Measurements from ENCODE around the gene PDE3A.
"Not testable (repeated sequence)": the region's sequence is repeated elsewhere in the genome, so short reads cannot be mapped to it uniquely, and the experiment has no call there.

PDE3A gene

DNA sequence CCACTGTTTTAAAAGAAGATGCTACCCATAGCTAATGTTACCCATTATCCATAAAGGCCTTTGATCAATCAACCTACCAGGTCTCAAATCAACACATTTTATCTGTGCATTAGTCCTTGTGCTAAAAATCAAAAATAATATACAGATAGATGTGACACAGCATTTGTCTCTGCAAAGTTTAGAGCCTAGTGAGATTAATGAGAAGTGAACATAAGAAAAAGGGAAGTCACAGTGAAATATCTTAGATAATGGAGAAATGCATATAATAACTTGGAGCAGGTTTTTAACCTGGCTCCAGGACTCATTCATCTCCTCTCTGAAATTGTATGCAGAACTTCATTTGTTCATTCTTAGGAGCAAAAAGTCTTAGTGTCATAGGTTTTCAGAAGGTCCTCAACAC lies 7.2 kb downstream of the PDE3A start:
- DNase-seq = no peak

DNA sequence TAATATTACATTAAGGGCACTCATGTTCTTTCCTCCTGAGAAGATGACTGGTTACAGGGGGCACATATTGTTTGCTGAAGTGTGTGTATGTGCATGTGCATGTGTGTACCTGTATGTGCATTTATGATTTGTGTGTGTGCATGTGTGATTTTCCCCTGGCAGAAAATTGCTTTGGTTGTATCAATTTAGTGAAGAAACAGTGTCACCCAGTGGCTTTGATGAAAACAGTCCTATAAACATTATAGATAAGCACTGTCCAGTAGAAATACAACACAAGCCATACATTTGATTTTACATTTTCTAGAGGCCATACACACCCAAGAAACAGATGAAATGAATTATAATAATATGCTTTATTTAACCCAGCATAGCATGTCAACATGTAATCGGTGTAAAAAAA lies 8.6 kb downstream of the PDE3A start:
- DNase-seq = no peak

DNA sequence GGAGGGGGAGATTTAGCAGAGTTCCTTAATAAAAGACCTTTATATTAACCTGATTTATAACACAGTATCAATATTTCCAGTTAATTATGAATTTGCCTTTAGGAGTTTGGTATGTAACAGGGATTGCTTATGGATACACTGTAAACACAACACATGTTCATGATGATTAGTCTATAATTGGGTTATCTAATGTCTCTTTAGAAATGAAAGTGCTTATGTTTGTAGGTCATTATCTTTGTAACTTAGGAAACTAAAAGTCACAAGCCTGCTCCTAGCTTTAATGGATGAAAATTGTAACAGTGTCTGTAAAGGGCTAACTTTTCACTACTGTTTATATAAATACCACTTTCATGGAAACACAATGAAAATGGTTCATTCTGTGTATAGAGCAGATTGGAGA lies 9.4 kb downstream of the PDE3A start:
- no peak for DNase-seq

DNA sequence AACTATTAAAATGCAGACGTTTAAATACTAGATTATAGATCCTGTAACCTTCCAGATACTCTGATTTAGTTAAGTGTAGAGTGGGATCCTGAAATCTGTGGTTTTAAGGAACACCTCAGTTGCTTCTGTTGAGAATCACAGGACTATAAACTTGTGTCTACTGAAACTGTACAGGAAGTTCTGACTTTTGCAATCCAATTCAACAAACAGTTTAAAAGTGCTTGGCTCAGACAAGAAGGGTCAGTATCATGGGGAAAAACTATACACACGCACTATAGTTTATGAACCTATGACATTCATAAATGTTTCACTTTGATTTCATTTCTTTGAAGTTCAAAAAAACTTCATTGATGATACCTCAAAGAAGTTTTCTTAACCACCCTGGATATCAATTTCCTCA lies 13.8 kb downstream of the PDE3A start:
- no peak for DNase-seq

DNA sequence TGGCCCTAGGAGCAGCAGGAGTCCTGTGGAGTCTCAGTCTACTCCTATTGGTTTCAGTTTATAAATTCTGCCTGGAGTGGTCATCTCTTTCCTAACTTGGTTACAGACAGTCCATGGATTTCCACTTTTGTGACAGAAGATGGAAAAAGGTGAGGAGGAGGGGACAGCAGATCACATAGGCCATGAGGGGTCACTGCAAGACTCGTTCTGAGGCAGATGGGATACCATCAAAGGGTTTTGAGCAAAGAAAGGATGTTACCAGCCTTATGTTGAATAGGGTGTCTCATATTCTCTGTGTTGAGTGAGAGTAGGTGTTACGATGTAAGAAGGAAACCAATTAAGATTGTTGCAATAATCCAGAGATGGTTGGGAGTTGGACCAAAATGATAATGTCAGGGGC lies 15.3 kb downstream of the PDE3A start:
- no peak for DNase-seq

DNA sequence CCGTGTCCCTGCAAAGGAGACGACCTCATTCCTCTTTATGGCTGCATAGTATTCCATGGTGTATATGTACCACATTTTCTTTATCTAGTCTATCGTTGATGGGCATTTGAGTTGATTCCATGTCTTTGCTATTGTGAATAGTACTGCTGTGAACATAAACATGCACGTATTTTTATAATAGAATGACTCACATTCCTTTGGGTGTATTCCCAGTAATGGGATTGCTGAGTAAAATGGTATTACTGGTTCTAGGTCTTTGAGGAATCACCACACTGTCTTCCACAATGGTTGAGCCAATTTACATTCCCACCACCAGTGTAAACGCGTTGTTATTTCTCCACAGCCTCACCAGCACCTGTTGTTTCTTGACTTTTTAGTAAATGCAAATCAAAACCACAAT lies 16.5 kb downstream of the PDE3A start:
- DNase-seq = not testable (repeated sequence)

DNA sequence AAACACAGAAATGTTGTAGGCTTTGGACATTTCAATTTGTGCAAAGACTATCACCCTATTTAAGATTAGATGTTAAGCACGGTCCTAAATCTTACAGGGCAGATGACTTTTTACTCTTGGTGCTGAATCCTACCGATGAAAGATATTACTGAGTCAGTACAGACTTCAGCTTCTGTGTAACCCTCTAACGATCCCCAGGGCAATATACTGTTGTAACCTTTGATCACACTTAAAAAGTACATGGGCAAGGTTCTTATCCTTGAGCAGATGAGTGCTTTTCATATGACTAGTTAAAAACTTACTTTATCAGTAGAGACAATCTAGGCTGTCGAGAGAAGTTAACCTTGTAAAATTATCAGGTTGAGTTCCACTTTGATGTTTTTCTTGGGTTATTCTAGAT lies 22.5 kb downstream of the PDE3A start:
- no peak for DNase-seq

DNA sequence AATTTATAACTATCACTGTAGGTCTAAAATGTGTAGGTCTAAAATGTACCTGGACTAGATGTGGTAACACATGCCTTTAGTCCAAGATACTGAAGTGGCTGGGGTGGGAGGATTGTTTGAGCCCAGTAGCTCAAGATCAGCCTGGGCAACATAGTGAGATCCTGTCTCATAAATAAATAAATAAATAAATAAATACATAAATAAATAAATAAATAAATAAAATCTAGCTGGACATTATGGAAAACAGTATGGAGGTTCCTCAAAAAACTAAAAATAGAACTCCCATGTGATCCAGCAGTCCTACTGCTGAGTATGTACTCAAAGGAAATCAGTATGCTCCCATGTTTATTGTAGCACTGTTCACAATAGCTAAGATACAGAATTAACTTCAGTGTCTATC lies 24.0 kb downstream of the PDE3A start:
- DNase-seq = no peak

DNA sequence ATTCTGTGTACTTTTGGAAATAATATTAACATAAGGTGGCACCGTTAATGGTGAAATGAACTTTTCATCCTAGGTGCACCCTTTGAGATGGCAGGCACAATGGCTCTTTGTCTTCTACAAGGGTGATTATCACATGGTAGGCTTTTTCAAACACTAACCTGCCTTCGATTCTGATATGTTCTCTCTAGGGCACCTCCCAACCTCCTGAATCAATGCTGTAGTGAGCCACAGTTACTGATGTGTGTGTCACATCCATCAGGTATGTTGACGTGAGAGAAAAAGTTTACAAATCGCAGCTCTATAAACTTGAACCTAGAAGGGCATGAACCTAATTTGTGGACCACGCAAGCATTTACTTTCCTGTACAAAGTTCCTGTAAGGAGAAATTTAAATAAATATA lies 25.4 kb downstream of the PDE3A start:
- DNase-seq = no peak

DNA sequence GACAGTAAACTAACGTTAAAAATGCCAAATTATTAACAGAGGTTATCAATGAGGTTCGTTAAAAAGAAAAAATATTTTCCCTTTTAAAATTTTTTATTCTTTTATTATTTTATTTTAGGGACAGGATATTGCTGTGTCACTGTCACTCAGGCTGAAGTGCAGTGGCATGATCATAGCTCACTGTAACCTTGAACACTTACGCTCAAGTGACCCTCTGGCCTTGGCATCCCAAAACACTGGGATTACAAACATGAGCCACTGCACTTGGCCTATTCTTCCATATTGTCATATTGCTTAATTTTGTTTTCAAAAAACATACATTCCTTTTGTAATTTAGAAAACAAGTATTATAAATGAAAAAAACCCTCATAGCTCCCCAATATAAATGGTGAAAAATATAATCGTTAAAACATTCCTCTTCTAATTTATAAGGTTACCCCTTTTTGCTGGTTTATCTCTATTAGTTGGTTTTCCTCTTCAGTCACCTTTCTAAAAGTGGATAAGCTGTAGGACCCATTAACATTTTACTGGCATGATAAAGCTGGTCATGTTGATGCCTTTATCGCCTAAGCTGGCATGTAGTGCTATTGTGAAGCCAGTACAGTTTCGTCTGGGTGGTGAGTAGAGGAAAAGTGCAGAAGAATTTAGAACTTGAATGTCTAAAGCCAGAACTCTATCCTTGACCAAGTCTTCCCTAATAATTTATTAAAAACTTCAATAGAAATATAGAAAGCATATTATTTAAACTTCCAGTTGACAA lies 27.6 kb downstream of the PDE3A start:
- DNase-seq = no peak

DNA sequence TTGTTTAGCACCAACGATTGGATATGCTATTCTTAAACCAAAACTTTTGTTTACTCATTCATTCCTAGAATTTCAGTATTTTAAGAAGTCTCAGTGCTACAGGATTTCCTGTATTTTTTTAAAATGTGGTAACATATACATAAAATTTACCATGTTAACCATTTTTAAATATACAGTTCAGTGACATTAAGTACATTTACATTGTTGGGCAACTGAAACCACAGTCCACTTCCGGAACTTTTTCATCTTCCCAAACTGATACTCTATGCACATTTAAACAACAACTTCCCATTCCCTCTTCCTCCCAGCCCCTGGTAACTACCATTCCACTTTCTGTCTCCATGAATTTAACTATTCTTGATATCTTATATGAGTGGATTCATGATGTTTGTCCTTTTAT lies 30.3 kb downstream of the PDE3A start:
- no peak for DNase-seq

DNA sequence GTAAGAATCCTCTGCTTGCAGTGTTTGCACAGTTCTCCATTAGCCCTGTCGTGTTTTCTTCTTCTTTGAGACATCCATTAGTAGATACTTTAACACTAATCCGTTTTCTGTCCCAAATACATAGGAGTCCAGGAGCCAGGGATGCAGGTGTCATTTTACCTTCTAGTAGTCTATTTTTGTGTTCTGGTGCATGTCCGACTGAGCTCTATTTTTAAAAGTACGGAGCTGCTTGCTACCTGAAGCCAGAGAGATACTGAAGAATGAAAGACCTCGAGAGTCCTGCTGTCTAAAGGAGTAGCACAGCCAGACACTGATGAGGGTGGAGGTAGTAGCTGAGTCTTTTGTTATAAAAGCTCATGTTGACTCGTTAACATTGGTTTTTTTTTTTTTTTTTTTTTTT lies 31.7 kb downstream of the PDE3A start:
- no peak for DNase-seq

DNA sequence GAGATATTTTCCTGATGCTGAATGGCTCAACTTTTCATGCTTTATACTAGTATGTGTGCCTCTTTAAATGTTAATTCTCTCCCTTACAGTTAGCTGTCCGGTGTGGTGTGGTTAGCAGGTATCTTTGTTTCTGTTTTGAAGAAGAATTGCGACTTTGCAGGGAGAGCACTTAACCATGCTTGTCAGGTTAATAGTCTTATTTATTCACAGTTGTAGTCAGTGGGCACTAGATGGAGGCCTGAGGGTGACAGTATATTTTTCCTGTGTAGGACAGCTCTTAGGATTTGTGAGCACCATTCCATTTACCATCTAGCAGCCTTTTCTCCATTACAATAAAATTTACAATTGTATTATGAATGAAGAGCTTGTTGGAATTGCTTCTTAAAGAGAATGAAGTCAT lies 34.9 kb downstream of the PDE3A start:
- DNase-seq = no peak

DNA sequence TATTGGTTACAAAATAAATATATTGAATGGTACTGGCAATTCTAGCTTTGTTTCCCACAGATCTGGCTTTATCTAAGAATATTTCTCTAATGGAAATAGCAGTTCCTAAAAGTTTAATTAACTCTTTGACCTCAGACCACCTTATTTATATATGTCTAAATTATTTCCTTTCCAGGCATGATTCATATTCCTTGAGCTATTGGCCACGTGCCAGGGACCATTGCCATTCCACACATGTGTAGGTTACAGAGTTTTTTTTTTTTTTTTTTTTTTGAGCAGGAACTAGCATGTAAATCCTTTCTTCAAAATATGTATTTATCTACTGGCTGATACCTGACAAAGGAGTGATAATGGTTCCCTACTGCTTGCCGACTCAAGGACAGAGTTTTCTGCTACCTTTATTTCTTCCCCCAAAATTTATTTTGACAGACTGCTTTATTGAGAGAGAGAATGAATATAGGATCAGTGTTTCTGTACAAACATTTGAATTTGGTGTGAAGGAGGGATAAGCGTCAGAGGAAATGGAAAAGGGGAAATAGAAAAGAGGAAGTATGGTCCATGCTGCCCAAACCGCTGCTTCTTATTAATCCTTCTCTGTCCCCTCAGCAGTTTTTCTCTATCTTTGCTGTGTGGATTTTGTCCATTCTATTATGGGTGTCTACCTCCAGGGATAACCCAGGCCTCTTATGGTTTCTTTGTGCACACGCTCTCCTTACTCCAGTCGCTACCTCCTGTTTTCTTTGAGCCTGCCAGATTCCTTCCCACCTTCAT lies 36.4 kb downstream of the PDE3A start:
- DNase-seq = no peak

DNA sequence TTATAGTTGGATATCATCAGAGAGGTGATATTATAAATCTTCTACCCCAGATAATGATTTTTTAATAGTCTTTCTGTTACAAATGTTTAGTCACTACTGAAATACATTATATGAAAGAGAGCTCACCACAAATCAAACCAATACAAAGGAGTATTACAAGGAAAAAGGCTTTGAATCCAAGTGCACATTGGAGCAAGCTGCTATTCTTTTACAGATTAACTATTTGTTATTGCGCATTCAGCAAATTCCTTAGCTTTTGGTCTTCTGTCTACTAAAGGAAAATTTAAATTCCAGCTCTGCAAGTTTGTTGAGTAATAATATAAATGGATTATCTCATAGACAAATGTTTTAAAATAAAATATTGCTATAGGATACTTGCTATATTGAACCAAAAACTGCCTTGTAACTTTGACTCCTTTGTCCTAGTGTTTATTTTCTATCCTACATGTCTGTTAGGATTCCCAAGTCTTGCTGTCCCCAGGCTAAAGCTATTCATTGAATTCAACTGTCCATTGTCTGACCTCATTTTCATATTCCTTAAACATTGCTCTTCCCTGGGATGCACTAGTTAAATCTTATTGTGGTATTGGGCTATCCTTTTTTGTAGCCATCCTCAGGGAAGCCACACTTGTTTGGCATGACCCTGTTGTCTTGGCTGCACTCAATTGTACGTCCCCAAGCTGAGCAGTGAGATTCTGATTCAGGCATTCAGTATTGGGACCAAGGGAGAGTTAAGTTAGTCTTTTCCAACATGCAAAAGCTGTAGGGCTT lies 41.5 kb downstream of the PDE3A start:
- no peak for DNase-seq

DNA sequence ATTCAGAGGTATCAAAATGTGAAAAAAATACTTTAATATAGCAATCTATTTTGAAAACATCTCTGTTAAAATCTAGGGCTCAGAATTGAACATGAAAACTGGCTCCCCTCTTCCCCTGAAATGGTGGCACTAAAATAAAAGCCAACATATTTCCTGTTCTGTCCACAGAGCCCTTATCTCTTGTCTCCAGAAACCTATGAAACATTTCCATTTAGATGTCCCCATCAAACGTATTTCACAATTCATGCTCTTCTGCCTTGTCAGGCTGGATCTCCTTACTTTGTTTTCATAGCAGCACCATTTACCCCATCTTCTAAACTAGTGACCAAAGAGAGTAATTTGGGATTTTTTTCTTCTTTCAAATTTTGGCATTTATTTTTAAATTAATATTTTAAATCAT lies 42.4 kb downstream of the PDE3A start:
- DNase-seq = no peak

DNA sequence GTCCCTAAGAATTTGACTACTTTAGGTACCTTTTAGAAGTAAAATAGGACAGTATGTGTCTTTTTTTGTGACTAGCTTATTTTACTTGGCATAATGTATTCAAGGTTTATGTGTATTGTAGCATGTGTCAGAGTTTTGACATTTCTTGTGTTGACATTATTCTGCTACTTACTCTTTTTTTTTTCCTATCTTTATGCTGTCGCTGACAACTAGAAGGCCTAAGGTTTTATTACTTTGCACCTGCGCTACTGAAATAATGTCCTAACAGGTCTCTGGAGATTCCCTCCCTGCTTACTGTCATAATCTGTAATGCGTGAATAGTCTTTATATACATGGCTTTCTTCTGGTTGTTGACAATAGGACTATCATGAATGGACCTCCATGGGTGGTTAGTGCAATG lies 43.0 kb downstream of the PDE3A start:
- DNase-seq = no peak

DNA sequence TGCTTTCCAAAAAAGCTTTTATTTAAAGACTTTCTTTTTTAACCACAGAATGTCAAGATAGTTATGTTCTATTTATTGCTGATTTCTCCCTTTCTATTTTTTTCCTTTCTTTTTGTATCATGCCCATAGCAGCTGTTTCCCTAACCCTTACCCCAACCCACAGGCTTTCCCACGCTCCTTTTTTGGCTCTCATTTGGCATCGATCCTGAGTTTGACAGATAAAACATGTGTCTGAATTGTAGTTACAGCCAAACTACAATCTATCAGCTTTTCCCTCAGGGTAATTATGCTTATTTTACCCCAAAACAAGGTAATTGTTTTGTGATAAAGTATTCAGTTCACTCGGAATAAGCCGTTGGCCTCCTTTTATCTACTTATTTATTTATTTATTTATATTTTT lies 46.7 kb downstream of the PDE3A start:
- no peak for DNase-seq

DNA sequence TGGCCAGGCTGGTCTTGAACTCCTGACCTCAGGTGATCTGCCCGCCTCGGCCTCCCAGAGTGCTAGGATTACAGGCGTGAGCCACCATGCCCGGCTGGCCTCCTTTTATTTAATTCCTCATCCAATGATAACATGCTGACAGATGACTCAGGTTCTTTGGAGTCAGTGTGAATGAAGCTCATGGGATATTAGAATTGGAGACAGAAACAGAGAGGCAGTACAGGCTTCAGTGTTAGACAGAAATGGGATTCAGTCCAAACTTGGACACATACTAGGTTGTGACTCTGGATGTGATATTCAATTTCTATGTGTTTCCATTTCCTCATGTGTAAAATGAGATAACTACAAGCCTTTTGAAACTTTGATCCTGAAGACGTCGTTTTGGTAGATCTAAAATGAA lies 47.3 kb downstream of the PDE3A start:
- DNase-seq = no peak

DNA sequence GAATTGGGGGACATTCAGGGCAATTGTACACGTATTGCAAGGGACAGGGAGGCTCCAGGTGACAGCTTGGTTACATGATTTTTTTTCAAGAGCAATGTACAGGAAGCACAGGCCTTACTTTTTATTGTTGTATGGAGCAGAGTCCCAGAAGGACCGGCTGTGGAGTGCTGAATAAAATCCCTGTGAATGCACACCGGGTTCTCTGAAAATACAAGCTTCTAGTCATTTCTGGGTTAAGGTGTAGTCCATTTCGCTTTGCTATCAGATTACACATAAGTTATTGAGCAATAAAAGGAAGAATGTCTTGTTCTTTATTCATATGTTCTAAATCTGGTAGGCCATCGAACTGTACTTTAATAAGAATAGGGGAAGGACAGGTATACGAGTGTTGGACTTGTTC lies 52.2 kb downstream of the PDE3A start:
- no peak for DNase-seq

DNA sequence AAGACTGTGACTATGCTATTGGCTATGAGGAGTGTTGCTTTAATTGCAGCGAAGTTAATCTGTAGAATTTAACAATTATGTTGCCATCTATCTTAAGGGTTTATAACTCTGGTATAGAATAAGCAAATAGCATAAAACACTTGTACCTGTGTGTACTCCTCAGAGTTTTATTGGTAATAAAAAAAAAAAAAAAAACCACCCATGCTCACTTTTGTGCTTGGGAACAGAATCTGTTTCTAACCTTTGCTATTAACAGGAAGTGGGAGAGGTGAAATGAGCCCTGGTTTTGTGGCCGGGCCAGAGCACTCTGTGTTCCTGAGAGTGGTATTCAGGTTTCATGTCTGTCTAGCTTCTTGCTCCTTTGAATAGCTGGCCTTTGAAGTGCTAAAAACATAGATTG lies 53.1 kb downstream of the PDE3A start:
- DNase-seq = no peak

DNA sequence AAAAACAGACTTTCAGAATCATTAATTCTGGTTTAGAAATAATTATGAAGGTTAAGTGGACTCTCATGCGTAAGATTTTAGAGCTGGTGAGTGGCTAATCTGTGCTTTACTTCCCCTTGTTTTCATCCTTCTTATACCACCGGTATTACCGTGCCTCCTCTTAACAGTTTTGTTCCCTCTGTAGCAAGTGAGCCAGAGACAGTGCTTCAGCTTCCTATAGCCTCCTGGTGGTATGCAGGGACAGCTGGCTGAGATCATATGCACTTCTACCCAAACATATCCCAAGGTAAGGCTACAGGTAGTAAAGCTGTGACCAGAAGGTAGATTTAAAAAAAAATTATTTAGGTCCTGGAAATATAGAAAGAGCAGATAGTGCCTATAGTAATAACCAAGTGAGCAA lies 55.2 kb downstream of the PDE3A start:
- no peak for DNase-seq

DNA sequence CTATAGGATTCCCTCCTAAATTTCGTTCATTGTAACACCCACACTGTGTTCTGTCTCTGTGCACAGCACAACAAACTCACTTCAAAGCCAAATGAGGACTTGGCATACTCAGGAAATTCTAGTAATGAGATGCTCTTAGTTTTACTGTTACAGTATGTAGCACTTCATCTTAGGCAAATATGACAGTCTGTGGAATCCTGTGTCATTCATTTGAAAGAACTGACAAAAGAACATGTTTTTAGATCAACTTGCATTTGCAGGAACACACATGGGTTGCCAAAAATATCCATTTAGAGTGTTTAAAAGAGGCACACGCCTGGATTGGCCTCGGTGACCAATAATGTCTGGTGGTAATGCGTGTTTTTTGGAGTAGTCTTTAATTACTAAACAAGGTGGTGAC lies 56.5 kb downstream of the PDE3A start:
- no peak for DNase-seq

DNA sequence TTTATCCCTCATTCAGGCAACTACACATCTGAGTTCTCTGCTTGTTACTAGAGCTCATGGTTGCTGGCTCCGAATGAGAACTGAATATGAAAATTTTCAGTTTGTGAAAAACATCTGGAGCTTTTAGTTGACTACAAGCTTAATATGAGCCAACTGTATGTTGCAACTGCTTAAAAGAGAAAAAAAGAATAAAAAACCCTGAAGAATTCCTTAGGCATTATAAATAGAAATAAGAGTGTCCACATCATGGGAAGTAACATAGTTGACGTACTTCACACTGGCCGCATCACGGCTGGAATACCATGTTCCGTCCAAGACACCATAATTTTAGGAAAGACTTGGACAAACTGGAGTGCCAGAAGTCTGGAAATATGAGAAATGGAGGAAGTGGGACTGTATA lies 57.9 kb downstream of the PDE3A start:
- DNase-seq = no peak
